Skeletal muscle tissue (tissue), 4 donors: ENCODE results near the gene NBR1. TPM values are rescaled to one million over a fixed set of nuclear protein-coding genes. Genes with fewer than 3 reads are reported as not detected.
"Not testable (repeated sequence)": the region's sequence is repeated elsewhere in the genome, so short reads cannot be mapped to it uniquely, and the experiment has no call there.

Source experiments
- H3K27ac ChIP-seq: one replicate; pipeline ENCODE4 v1.7.0; 2013; ENCODE audit warnings: mild to moderate bottlenecking, low read depth, low read length, inconsistent platforms
- H3K27me3 ChIP-seq, 3 donors: one replicate each; pipeline ENCODE4 v1.7.0; 2013; ENCODE audit warnings: low read length in 3 of 3; ENCODE audit not compliant: control insufficient read depth in 3 of 3, insufficient read depth in 3 of 3
- H3K36me3 ChIP-seq, 3 donors: one replicate each; pipeline ENCODE4 v1.7.0; 2013; ENCODE audit warnings: low read length in 3 of 3; ENCODE audit not compliant: control insufficient read depth in 3 of 3, insufficient read depth in 3 of 3
- H3K4me1 ChIP-seq, 3 donors: one replicate each; pipeline ENCODE4 v1.7.0; 2013; ENCODE audit warnings: low read length in 3 of 3, mild to moderate bottlenecking in 3 of 3; ENCODE audit not compliant: control insufficient read depth in 3 of 3, insufficient read depth in 3 of 3
- H3K4me3 ChIP-seq, 3 donors: one replicate each; pipeline ENCODE4 v1.7.0; 2013; ENCODE audit warnings: low read length in 3 of 3
- H3K9ac ChIP-seq, 3 donors: one replicate each; pipeline ENCODE4 v1.7.0; 2013; ENCODE audit warnings: low read length in 3 of 3, mild to moderate bottlenecking in 3 of 3, moderate library complexity in 2 of 3, low read depth in 1 of 3
- H3K9me3 ChIP-seq, 3 donors: one replicate each; pipeline ENCODE4 v1.7.0; 2013; ENCODE audit warnings: low read length in 3 of 3; ENCODE audit not compliant: control insufficient read depth in 3 of 3
- total RNA-seq: library from RNA; depleted of rRNA; stranded (reverse); fragments of >200 nt; gene quantifications from one replicate; pipeline ENCODE4 v1.2.3, GENCODE V29; 2014
- donor health status: Osteomylitis.

The NBR1 gene
- total RNA-seq, 1 donor from 2014 or later: 56.9 TPM

GRCh38 chr17:43183921-43184320 lies 12.9 kb downstream of the NBR1 start:
- Histone ChIP-seq H3K9ac (no peak overlapping the region), H3K27ac (no peak overlapping the region), H3K4me1 (no peaks in the 10 kb centered on the region), H3K4me3 (no peak overlapping the region), H3K36me3 (peaks cover 26 to 34% (median 29%) of the 10 kb centered on the region in 3 donors), H3K9me3 (no peaks in the 10 kb centered on the region), H3K27me3 (no peaks in the 10 kb centered on the region)

- H3K9ac ChIP-seq, H3K4me3 ChIP-seq, H3K27ac ChIP-seq, H3K4me1 ChIP-seq, H3K9me3 ChIP-seq, H3K27me3 ChIP-seq: not testable (repeated sequence)
- peaks cover 38 to 43% (median 41%) of the 10 kb centered on the region in 3 donors for H3K36me3 ChIP-seq
Measured at GRCh38 chr17:43186656-43187055, 15.6 kb downstream of the NBR1 start.

- Histone ChIP-seq H3K9me3 (no peaks in the 10 kb centered on the region), H3K36me3 (peaks cover 69 to 84% (median 79%) of the 10 kb centered on the region in 3 donors), H3K9ac (no peak overlapping the region), H3K27ac (no peak overlapping the region), H3K27me3 (no peaks in the 10 kb centered on the region), H3K4me1 (no peaks in the 10 kb centered on the region), H3K4me3 (no peak overlapping the region)
Measured at GRCh38 chr17:43193251-43193650, 22.2 kb downstream of the NBR1 start.

DNA sequence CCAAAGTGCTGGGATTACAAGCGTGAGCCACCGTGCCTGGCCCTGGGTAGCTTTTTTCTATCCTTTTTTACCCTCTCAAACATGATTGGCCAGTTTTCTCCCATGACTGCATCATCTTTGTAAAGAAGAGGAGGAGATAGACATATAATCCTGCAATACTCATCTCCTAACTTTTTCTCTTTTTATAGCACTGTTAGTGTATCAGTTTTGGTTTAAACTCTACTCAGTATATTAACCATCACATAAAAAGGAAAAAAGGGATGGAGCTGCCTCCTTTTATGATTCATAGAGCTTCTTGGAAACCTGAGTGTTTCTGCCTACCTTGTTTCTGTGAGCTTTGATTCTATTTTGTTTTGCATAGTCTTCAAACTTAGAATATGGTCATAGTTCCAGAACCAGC lies 28.6 kb downstream of the NBR1 start:
- no peak overlapping the region for H3K4me3 ChIP-seq
- peaks cover 67 to 78% (median 76%) of the 10 kb centered on the region in 3 donors for H3K36me3 ChIP-seq
- no peak overlapping the region for H3K27ac ChIP-seq
- H3K27me3 ChIP-seq: no peaks in the 10 kb centered on the region
- no peak overlapping the region for H3K9ac ChIP-seq
- H3K9me3 ChIP-seq: no peaks in the 10 kb centered on the region
- H3K4me1 ChIP-seq: no peaks in the 10 kb centered on the region

GRCh38 chr17:43200127-43200526 lies 29.1 kb downstream of the NBR1 start:
- no peaks in the 10 kb centered on the region for H3K9me3 ChIP-seq
- no peak overlapping the region for H3K27ac ChIP-seq
- no peaks in the 10 kb centered on the region for H3K27me3 ChIP-seq
- H3K36me3 ChIP-seq: peaks cover 65 to 78% (median 71%) of the 10 kb centered on the region in 3 donors
- H3K4me3 ChIP-seq: no peak overlapping the region
- no peak overlapping the region for H3K9ac ChIP-seq
- no peaks in the 10 kb centered on the region for H3K4me1 ChIP-seq

- H3K27ac ChIP-seq, H3K27me3 ChIP-seq, H3K4me3 ChIP-seq, H3K4me1 ChIP-seq, H3K9me3 ChIP-seq, H3K9ac ChIP-seq: not testable (repeated sequence)
- H3K36me3 ChIP-seq: peaks cover 57 to 78% (median 66%) of the 10 kb centered on the region in 3 donors
Measured at GRCh38 chr17:43203013-43203412, 32.0 kb downstream of the NBR1 start.

- no peak overlapping the region for H3K27ac ChIP-seq
Measured at GRCh38 chr17:43210576-43210975, 39.6 kb downstream of the NBR1 start.

GRCh38 chr17:43211123-43211479 lies 40.1 kb downstream of the NBR1 start:
- H3K27ac ChIP-seq: peak overlapping the region; percentile 14
- peak overlapping the region in 2 of 3 donors; percentile 25 to 36 for H3K4me3 ChIP-seq
- H3K27me3 ChIP-seq: no peaks in the 10 kb centered on the region
- peak overlapping the region in 2 of 3 donors; percentile 10 to 63 for H3K9ac ChIP-seq
- H3K4me1 ChIP-seq: peaks cover 0 to 5% (median 0%) of the 10 kb centered on the region in 3 donors
- H3K36me3 ChIP-seq: peaks cover 23 to 56% (median 51%) of the 10 kb centered on the region in 3 donors
- no peaks in the 10 kb centered on the region for H3K9me3 ChIP-seq

More at GRCh38 chr17:43210576-43210975, 39.6 kb downstream of the NBR1 start:
- Histone ChIP-seq H3K36me3 (peaks cover 18 to 52% (median 48%) of the 10 kb centered on the region in 3 donors), H3K4me3 (no peak overlapping the region), H3K9me3 (no peaks in the 10 kb centered on the region), H3K27me3 (no peaks in the 10 kb centered on the region), H3K4me1 (peaks cover 0 to 5% (median 0%) of the 10 kb centered on the region in 3 donors), H3K9ac (peak overlapping the region in 1 of 3 donors; percentile 10)

DNA sequence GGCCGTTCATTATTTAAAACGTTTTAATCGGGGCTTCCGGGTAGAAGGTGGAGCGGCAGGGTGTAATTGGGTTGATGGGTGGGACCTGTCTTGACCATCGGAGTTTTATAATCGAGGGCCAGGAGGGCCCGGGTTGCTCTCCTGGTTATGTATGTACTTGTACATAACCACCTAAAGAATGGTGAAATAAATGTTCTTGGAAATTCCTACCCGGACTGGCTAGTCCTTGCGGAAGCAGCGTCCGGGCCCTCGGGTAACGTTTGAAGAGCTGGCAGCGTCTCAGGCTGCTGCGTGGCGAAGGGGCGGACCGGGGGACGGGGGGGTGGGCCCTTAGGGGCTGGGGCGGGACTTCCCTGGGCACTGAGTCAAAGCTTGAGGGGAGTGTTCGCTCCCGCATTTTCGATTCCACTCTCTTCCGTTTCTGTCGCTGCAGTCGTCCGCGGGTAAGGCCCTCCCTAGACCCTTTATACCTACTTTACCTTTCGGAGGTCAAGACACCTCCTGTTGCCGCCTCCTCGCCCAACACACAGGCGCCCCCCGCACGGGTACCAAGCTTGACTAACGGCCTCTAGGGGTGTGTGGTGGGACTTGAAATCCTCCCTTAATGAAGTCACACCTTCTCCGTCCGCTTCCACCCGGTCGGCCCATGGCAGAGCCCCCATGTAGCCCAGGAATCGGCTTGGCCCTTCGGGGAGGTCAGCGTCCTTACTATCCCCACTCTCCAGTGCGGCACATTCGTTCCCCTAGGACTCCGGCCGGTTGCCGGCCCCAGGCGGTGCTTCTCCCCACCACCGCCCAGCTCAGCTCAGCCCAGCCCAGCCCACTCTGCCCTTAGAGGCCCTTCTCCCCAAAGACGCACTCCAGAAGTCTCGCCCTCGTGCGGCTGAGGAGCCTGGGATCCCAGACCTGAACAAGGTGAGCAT lies 40.7 kb downstream of the NBR1 start, which contains the start of gene TMEM106A:
Gene TMEM106A (plus strand): TSS at position 396 of the 923 bp plus-strand sequence. CDS start 1,167 bp downstream, outside the sequence.
- no peaks in the 10 kb centered on the region for H3K27me3 ChIP-seq
- H3K36me3 ChIP-seq: peaks cover 29 to 59% (median 54%) of the 10 kb centered on the region in 3 donors
- peak within 1 kb of the TSS; percentile 68 to 80 (median 73) for H3K9ac ChIP-seq
- peak within 1 kb of the TSS; percentile 69 to 77 (median 69) for H3K4me3 ChIP-seq
- no peaks in the 10 kb centered on the region for H3K9me3 ChIP-seq
- peaks cover 0 to 5% (median 0%) of the 10 kb centered on the region in 3 donors for H3K4me1 ChIP-seq
- peak within 1 kb of the TSS; percentile 70 for H3K27ac ChIP-seq
